ENCODE measurements around the gene SLC18A3. TPM values are rescaled to one million over a fixed set of nuclear protein-coding genes. Genes with fewer than 3 reads are reported as not detected.

SLC18A3 gene
- total RNA-seq, 4 donors from 2014 or later: 0.42 to 1.7 (median 0.81) TPM

DNA sequence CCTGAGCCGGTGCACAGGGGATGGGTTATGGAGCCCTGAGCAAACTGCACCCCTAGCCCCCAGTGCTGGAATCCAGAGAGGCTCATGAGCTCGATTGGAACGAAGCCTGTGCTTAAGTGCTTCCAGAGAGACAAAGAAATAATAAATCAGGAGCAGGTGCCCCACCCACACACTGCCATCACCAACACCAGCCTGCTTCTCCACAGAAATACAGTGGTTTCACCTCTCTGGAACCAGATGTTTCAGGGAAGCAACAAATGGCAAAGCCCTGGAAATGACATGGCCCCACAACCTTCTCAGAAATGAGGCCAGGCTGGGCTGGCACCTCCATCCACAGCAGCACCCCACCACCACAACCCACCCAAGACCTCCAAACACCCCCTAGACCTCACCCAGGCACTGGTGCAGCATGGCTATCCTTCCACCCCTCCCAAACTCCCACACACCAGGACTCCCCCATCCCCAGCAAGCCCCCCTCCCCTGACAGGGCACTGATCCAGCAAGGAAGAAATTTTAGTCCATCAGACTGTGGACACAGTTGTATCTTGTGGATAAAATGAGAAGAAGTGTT, 4.1 kb upstream of the SLC18A3 start:
- peaks cover 0 to 93% (median 34%) of the 10 kb centered on the region in 4 donors for H3K27me3 ChIP-seq
- no peaks in the 10 kb centered on the region for H3K9me3 ChIP-seq
- no peak overlapping the region for H3K4me3 ChIP-seq
- WGBS: 40% methylated on average over 2 of the region's 3 CpGs
- H3K27ac ChIP-seq (replicated peaks in 1 of 4): no peak overlapping the region
- no peak for DNase-seq (ENCODE audit: extremely low spot score)
- H3K4me1 ChIP-seq: peaks cover 5 to 29% (median 22%) of the 10 kb centered on the region in 4 donors
- TF ChIP-seq POLR2A (IDR thresholded peaks at IDR 0.05; ENCODE audit: low read depth) (no peak), EP300 (IDR thresholded peaks at IDR 0.05) (no peak), POLR2AphosphoS5 (IDR thresholded peaks at IDR 0.05) (no peak)
- TF ChIP-seq, protein P1, sequence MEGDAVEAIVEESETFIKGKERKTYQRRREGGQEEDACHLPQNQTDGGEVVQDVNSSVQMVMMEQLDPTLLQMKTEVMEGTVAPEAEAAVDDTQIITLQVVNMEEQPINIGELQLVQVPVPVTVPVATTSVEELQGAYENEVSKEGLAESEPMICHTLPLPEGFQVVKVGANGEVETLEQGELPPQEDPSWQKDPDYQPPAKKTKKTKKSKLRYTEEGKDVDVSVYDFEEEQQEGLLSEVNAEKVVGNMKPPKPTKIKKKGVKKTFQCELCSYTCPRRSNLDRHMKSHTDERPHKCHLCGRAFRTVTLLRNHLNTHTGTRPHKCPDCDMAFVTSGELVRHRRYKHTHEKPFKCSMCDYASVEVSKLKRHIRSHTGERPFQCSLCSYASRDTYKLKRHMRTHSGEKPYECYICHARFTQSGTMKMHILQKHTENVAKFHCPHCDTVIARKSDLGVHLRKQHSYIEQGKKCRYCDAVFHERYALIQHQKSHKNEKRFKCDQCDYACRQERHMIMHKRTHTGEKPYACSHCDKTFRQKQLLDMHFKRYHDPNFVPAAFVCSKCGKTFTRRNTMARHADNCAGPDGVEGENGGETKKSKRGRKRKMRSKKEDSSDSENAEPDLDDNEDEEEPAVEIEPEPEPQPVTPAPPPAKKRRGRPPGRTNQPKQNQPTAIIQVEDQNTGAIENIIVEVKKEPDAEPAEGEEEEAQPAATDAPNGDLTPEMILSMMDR (IDR thresholded peaks at IDR 0.05): no peak
- H3K36me3 ChIP-seq: no peaks in the 10 kb centered on the region
- intact Hi-C loops (cut with DNase I): no loop called here

DNA sequence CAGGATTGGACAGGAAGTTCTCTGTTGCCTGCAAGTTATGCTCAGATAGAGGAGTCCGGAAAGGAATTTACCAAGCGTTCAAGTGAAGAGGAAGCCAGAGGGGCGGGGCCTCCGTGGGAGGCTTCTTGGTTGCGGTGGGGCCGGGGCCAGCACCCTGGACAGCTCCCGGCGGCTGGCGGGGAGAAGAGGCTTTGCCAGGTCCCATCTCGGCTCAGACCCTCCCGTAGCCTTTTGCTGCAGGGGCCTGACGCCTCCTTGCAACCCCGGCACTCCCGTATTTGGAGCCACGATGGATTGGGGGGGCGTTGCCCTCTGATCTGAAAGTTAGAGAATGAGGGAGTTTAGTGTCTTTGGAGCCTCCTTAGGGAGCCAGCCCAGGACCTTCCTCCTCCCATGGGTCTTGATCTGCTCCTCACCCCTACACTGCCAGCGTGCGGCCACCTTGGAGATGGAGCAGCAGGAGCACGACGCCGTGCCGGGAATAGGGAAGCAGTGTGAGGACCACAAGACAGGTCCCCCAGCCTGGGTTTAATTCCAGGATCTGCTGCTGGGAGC, 3.1 kb upstream of the SLC18A3 start:
- no peak for DNase-seq (ENCODE audit: extremely low spot score)
- peaks cover 0 to 95% (median 43%) of the 10 kb centered on the region in 4 donors for H3K27me3 ChIP-seq
- H3K9me3 ChIP-seq: no peaks in the 10 kb centered on the region

DNA sequence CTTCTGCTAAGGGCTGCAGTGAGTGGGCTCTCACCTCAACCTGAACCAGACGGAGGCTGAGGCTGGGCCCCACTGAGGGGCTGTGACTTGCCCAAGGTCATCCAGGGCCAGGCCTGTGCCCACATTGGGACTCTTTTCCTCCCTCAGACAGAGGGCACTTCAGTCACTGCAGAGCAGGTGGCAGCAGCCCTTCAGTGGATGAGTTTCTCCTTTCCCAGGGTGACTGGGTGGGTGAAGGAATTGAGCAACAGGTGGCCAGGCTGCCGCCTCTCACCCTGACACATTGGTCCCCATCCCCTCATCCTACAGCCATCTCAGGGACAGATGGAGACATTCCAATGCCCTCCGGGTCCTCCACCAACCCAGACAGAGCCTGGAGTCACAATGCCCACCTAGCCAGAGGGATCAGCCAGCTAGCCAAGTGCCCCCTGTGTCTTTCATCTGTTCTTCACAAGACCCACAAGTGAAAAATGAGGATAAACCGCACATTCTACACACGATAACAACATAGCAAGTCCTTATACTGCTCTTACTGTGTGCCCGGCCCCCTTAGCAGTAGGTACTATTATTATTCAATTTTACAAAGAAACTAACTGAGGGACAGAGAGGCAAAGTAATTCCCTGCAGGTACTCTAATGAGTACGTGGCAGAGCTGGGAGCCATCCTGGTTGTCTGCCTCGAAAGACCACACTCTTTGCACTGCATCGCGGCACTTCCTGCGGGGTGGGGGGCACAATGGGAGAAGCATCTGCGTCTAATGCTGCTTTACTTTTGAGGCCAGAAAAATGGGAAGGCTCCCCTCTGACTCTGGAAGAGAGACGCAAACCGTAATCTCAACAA, 1.7 kb upstream of the SLC18A3 start:
- intact Hi-C loops (cut with DNase I): no loop called here
- WGBS: 10% methylated on average over 14 of the region's 14 CpGs
- Histone ChIP-seq H3K9me3 (no peaks in the 10 kb centered on the region), H3K4me1 (peaks cover 5 to 42% (median 31%) of the 10 kb centered on the region in 4 donors), H3K36me3 (no peaks in the 10 kb centered on the region), H3K27ac (replicated peaks in 1 of 4) (no peak overlapping the region), H3K27me3 (peaks cover 0 to 95% (median 55%) of the 10 kb centered on the region in 4 donors), H3K4me3 (no peak overlapping the region)
- DNase-seq (ENCODE audit: extremely low spot score): no peak
- no peak for TF ChIP-seq EP300 (IDR thresholded peaks at IDR 0.05)

More for the DNA sequence above, 3.1 kb upstream of the SLC18A3 start:
- no peak for TF ChIP-seq POLR2A (IDR thresholded peaks at IDR 0.05; ENCODE audit: low read depth)
- no peak for TF ChIP-seq POLR2AphosphoS5 (IDR thresholded peaks at IDR 0.05)
- TF ChIP-seq, protein P1 (IDR thresholded peaks at IDR 0.05): no peak
- no peak for TF ChIP-seq EP300 (IDR thresholded peaks at IDR 0.05)
- Histone ChIP-seq H3K4me3 (no peak overlapping the region), H3K4me1 (peaks cover 5 to 39% (median 31%) of the 10 kb centered on the region in 4 donors), H3K27ac (replicated peaks in 1 of 4) (no peak overlapping the region), H3K36me3 (no peaks in the 10 kb centered on the region)
- 6% methylated on average over 21 of the region's 22 CpGs for WGBS
- intact Hi-C loops (cut with DNase I): no loop called here

DNA sequence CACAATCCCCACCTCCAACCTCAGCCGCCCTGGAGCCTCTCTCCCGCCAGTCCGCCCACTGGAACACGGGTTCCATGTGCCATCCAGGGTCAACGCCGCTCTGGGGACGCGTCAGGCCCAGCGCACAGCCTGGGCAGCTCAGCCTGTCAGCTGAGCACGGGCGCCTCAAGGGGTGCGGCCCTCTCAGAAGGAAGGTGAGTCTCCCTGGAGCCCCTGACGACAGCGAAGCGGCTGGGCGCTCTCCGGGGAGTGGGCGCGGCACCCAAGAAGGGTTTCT, 1.2 kb upstream of the SLC18A3 start:
- Histone ChIP-seq H3K4me1 (peaks cover 5 to 46% (median 32%) of the 10 kb centered on the region in 4 donors), H3K27me3 (peaks cover 0 to 99% (median 58%) of the 10 kb centered on the region in 4 donors), H3K36me3 (no peaks in the 10 kb centered on the region), H3K27ac (replicated peaks in 1 of 4) (no peak overlapping the region), H3K9me3 (no peaks in the 10 kb centered on the region), H3K4me3 (no peak overlapping the region)
- TF ChIP-seq, protein P1 (IDR thresholded peaks at IDR 0.05): no peak
- TF ChIP-seq POLR2AphosphoS5 (IDR thresholded peaks at IDR 0.05): no peak
- TF ChIP-seq POLR2A (IDR thresholded peaks at IDR 0.05; ENCODE audit: low read depth): no peak
- no peak for TF ChIP-seq EP300 (IDR thresholded peaks at IDR 0.05)
- WGBS: 0% methylated on average over 1 of the region's 19 CpGs
- no peak for DNase-seq (ENCODE audit: extremely low spot score)
- intact Hi-C loops (cut with DNase I): no loop called here

Data from esophagus muscularis mucosa (tissue), 4 donors.